ENCODE data around the gene DECR2. TPM values are rescaled to one million over a fixed set of nuclear protein-coding genes. Genes with fewer than 3 reads are reported as not detected.

The DECR2 gene
- total and polyA plus RNA-seq, 9 of the 15 experiments (the other 6 are each of a cell fraction or from before 2014, with no cell fraction given): 1.0 to 31.9 (median 10.3) TPM

GRCh38 chr16:381789-382717 lies 19.6 kb upstream of the DECR2 start, which contains the start of gene PGAP6 (continued):
- TF ChIP-seq ZNF639 (CRISPR knock-in tag; conservative IDR thresholded peaks at IDR 0.05 in 1 of 2, IDR thresholded peaks at IDR 0.05 in 1 of 2) (peak in 1 of 2 experiments; percentile 95; a peak in 2 of 4 replicates), HDGF (IDR thresholded peaks at IDR 0.05) (no peak), HMG20A (CRISPR knock-in tag; conservative IDR thresholded peaks at IDR 0.05) (no peak), SREBF1 (IDR thresholded peaks at IDR 0.05; ENCODE audit: borderline replicate concordance, low read depth, low read length) (no peak), CC2D1A (IDR thresholded peaks at IDR 0.05) (no peak), L3MBTL2 (IDR thresholded peaks at IDR 0.05) (peak; percentile 41; the same call in 1 of the 2 replicates), EHMT2 (IDR thresholded peaks at IDR 0.05) (no peak), THAP7 (CRISPR knock-in tag; IDR thresholded peaks at IDR 0.05) (no peak), STAT6 (CRISPR knock-in tag; IDR thresholded peaks at IDR 0.05) (no peak), CGGBP1 (CRISPR knock-in tag; IDR thresholded peaks at IDR 0.05) (no peak), KAT2B (IDR thresholded peaks at IDR 0.05; ENCODE audit: low read depth, low read length) (no peak), HNRNPK (IDR thresholded peaks at IDR 0.05; ENCODE audit: low read depth, low read length, poor library complexity, severe bottlenecking) (no peak), SAP30 (IDR thresholded peaks at IDR 0.05; ENCODE audit: borderline replicate concordance, insufficient read depth, low read depth, low read length, poor library complexity, severe bottlenecking) (no peak), ZNF121 (CRISPR knock-in tag; conservative IDR thresholded peaks at IDR 0.05) (no peak), ZNF398 (CRISPR knock-in tag; IDR thresholded peaks at IDR 0.05) (no peak), MAFF (IDR thresholded peaks at IDR 0.05; ENCODE audit: low read length) (no peak), THAP12 (CRISPR knock-in tag; IDR thresholded peaks at IDR 0.05) (0 out of 2 replicates have a peak, but pooled peaks have one; percentile 43)

Data from K562 (cell line).